Measurements from ENCODE around the gene FRMD5. TPM values are rescaled to one million over a fixed set of nuclear protein-coding genes. Genes with fewer than 3 reads are reported as not detected.
"Not testable (repeated sequence)": the region's sequence is repeated elsewhere in the genome, so short reads cannot be mapped to it uniquely, and the experiment has no call there.

FRMD5 gene
- total RNA-seq, result 1 to 10 TPM in 2 of 4 donors, under 1 TPM in 1, not detected in 1; 0.40 to 1.5 (median 1.1) TPM

DNA sequence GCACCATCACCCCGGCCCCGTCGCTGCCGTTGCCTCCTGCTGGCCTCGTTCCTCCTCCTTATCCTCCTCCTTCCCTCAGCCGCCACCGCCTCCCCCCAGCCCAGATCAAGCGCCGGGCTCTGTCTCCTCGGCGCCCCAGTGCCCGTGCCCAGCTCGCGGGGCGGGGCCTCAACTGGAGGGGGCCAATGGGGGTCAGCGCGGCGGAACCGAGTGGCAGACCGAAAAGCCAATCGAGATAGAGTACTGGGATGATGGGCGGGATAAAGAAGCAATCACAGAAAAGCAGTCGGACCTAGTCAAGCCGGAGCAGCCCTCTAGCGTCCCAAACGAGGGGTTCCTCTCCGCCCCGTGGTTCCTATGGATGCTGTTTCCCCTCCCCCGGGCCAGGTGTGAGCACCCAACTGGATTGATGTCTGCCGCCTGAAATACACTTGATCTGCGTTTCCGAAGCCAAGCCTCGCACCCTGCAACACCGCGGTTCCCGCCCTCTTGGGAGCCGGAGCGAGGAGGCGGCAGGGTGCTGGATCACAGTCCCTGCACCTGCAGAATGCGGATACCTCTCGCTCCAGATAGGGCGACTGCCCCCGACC, at the start of gene FRMD5:
Gene FRMD5, minus strand, starts transcription at position 121 of the 590 bp plus-strand sequence.
- intact Hi-C loops (cut with DNase I; ENCODE audit: low total_unique reads), result no loop called here
- 0 to 2% methylated on average over 2 to 43 of the region's 43 CpGs for WGBS, 2 donors (ENCODE audit: low coverage in 1 of 2)
- H3K36me3 ChIP-seq, result no peaks in the 10 kb centered on the region
- H3K27me3 ChIP-seq, result peaks cover 59% of the 10 kb centered on the region
- in situ Hi-C loops (cut with MboI; ENCODE audit: low pct_ligation_motif_present in 1 of 4, low pct_unique_long_range_greater_than_20kb in 1 of 4, low sequenced_read_pairs in 3 of 4), result no loop called here
- TF ChIP-seq POLR2AphosphoS5 (IDR thresholded peaks at IDR 0.05) (peak; percentile 71 to 86 (median 76)), POLR2A (IDR thresholded peaks at IDR 0.05) (peak; percentile 43), EP300 (IDR thresholded peaks at IDR 0.05; ENCODE audit: low read depth) (no peak)
- TF ChIP-seq, protein P1, sequence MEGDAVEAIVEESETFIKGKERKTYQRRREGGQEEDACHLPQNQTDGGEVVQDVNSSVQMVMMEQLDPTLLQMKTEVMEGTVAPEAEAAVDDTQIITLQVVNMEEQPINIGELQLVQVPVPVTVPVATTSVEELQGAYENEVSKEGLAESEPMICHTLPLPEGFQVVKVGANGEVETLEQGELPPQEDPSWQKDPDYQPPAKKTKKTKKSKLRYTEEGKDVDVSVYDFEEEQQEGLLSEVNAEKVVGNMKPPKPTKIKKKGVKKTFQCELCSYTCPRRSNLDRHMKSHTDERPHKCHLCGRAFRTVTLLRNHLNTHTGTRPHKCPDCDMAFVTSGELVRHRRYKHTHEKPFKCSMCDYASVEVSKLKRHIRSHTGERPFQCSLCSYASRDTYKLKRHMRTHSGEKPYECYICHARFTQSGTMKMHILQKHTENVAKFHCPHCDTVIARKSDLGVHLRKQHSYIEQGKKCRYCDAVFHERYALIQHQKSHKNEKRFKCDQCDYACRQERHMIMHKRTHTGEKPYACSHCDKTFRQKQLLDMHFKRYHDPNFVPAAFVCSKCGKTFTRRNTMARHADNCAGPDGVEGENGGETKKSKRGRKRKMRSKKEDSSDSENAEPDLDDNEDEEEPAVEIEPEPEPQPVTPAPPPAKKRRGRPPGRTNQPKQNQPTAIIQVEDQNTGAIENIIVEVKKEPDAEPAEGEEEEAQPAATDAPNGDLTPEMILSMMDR (IDR thresholded peaks at IDR 0.05), result peak; percentile 9 to 56 (median 23)
- H3K4me1 ChIP-seq, result peaks cover 6 to 24% (median 17%) of the 10 kb centered on the region in 4 donors
- H3K4me3 ChIP-seq, result peak within 1 kb of the TSS; percentile 47 to 72 (median 60)
- H3K27ac ChIP-seq, result peak within 1 kb of the TSS; percentile 76 to 87 (median 82)
- peak; percentile 92 for DNase-seq
- no peaks in the 10 kb centered on the region for H3K9me3 ChIP-seq

DNA sequence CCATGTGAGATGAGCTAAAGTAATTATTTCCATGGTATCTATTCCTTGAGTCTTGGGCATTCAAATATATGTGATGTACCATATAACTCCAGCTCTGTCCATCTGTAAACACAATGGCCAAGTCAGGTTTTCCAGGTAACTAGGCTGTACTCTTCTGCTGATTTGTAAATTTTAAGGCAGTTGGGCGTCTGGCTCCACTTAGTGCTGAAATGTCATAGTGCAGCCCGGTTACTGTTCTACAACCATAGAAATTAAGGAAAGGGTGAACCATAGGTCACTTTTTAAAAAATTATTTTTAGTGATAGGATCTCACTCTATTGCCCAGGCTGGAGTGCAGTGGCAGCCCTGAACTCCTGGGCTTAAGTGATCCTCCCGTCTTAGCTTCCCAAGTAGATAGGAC, 48.8 kb upstream of the FRMD5 start:
- H3K9me3 ChIP-seq, result no peaks in the 10 kb centered on the region
- no peak overlapping the region for H3K4me3 ChIP-seq
- no peaks in the 10 kb centered on the region for H3K4me1 ChIP-seq
- no peak overlapping the region for H3K27ac ChIP-seq
- in situ Hi-C loops (cut with MboI; ENCODE audit: low pct_ligation_motif_present in 1 of 4, low pct_unique_long_range_greater_than_20kb in 1 of 4, low sequenced_read_pairs in 3 of 4) (no loop called here), intact Hi-C loops (cut with DNase I; ENCODE audit: low total_unique reads) (no loop called here)
- H3K27me3 ChIP-seq, result no peaks in the 10 kb centered on the region
- no peaks in the 10 kb centered on the region for H3K36me3 ChIP-seq
- DNase-seq, result no peak
- TF ChIP-seq, protein P1 (IDR thresholded peaks at IDR 0.05), result no peak
- TF ChIP-seq POLR2A (IDR thresholded peaks at IDR 0.05), result no peak
- 75 to 88% methylated on average over 2 to 3 of the region's 3 CpGs for WGBS, 2 donors (ENCODE audit: low coverage in 1 of 2)

DNA sequence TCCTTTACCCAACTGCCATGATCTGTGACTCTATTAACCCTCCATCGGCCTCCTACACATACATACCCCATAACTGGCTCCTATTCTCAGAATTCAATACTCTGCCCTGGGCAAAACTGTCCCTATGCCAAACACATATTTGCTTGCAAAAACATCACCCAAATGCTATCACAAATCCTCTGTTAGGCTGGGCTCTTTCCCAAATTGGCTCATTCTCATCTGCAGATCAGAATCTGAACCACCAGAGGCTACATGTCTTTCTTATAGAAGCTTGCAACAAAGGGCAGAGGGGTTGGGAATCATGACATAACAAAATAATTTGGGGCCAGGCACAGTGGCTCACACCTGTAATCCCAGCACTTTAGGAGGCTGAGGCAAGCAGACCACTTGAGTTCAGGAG, 48.1 kb upstream of the FRMD5 start:
- intact Hi-C loops (cut with DNase I; ENCODE audit: low total_unique reads), result no loop called here
- WGBS, 2 donors (ENCODE audit: low coverage in 1 of 2), result 76 to 77% methylated on average over 1 of the region's 1 CpG
- Histone ChIP-seq H3K36me3 (no peaks in the 10 kb centered on the region), H3K27me3 (no peaks in the 10 kb centered on the region), H3K27ac (no peak overlapping the region), H3K4me3 (no peak overlapping the region), H3K4me1 (no peaks in the 10 kb centered on the region), H3K9me3 (no peaks in the 10 kb centered on the region)
- in situ Hi-C loops (cut with MboI; ENCODE audit: low pct_ligation_motif_present in 1 of 4, low pct_unique_long_range_greater_than_20kb in 1 of 4, low sequenced_read_pairs in 3 of 4), result no loop called here
- TF ChIP-seq, protein P1 (IDR thresholded peaks at IDR 0.05), result no peak
- TF ChIP-seq POLR2AphosphoS5 (IDR thresholded peaks at IDR 0.05) (no peak), POLR2A (IDR thresholded peaks at IDR 0.05) (no peak), EP300 (IDR thresholded peaks at IDR 0.05; ENCODE audit: low read depth) (no peak)
- no peak for DNase-seq

DNA sequence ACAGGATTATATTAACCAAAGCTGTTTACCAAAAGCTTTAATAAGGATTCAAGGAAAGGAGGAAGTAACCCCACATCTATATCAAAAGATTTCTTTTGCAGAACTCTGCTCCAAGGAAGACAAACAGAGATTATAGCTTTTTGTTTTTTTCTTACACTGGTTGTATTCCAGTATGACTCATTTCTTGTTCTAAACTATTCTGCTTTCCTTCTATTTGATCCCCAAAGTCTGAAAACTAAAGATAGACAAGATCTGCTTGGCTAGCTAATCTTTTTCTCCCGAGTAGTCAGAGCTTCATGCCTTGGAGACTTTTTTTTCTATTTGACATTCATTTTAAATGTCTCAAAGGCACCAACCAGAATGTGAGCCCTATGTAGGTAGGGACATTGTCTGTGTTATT, 36.8 kb upstream of the FRMD5 start:
- WGBS, 2 donors (ENCODE audit: low coverage in 1 of 2), result 30 to 33% methylated on average over 1 of the region's 1 CpG
- no peaks in the 10 kb centered on the region for H3K36me3 ChIP-seq
- TF ChIP-seq POLR2A (IDR thresholded peaks at IDR 0.05), result no peak
- TF ChIP-seq, protein P1 (IDR thresholded peaks at IDR 0.05), result no peak
- TF ChIP-seq EP300 (IDR thresholded peaks at IDR 0.05; ENCODE audit: low read depth), result no peak
- no peak for TF ChIP-seq POLR2AphosphoS5 (IDR thresholded peaks at IDR 0.05)
- in situ Hi-C loops (cut with MboI; ENCODE audit: low pct_ligation_motif_present in 1 of 4, low pct_unique_long_range_greater_than_20kb in 1 of 4, low sequenced_read_pairs in 3 of 4), result no loop called here
- peaks cover 0 to 4% (median 0%) of the 10 kb centered on the region in 4 donors for H3K4me1 ChIP-seq
- intact Hi-C loops (cut with DNase I; ENCODE audit: low total_unique reads), result no loop called here
- H3K4me3 ChIP-seq, result no peak overlapping the region
- H3K9me3 ChIP-seq, result no peaks in the 10 kb centered on the region
- no peak overlapping the region for H3K27ac ChIP-seq
- no peaks in the 10 kb centered on the region for H3K27me3 ChIP-seq
- DNase-seq, result no peak

DNA sequence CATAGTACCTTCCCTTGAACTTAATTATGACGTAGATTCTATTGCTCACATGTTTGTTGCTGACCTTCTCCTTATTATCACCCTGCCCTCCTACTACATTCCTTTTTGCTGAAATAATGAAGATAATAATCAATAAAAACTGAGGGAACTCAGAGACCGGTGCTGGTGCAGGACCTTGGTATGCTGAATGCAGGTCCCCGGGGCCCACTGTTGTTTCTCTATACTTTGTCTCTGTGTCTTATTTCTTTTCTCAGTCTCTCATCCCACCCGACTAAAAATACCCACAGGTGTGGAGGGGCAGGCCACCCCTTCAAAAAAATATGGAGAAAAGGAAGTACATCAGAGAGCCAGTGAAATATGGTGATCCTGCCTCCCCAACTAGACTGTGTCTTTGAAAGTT, 34.2 kb upstream of the FRMD5 start:
- intact Hi-C loops (cut with DNase I; ENCODE audit: low total_unique reads), result not testable (repeated sequence)

More for the DNA sequence above, 34.2 kb upstream of the FRMD5 start:
- H3K9me3 ChIP-seq; H3K4me1 ChIP-seq; DNase-seq; in situ Hi-C loops (cut with MboI; ENCODE audit: low pct_ligation_motif_present in 1 of 4, low pct_unique_long_range_greater_than_20kb in 1 of 4, low sequenced_read_pairs in 3 of 4); H3K4me3 ChIP-seq; H3K36me3 ChIP-seq; H3K27ac ChIP-seq; H3K27me3 ChIP-seq: not testable (repeated sequence)
- 80% methylated on average over 4 of the region's 4 CpGs; no CpG with 5 or more reads in 1 of the 2 donors for WGBS, 2 donors (ENCODE audit: low coverage in 1 of 2)
